ENCODE data around the gene TADA2B. TPM values are rescaled to one million over a fixed set of nuclear protein-coding genes. Genes with fewer than 3 reads are reported as not detected.

The TADA2B gene
- total and polyA plus RNA-seq, 4 experiments from 2014 or later = 2.8 to 49.0 (median 25.5) TPM

DNA sequence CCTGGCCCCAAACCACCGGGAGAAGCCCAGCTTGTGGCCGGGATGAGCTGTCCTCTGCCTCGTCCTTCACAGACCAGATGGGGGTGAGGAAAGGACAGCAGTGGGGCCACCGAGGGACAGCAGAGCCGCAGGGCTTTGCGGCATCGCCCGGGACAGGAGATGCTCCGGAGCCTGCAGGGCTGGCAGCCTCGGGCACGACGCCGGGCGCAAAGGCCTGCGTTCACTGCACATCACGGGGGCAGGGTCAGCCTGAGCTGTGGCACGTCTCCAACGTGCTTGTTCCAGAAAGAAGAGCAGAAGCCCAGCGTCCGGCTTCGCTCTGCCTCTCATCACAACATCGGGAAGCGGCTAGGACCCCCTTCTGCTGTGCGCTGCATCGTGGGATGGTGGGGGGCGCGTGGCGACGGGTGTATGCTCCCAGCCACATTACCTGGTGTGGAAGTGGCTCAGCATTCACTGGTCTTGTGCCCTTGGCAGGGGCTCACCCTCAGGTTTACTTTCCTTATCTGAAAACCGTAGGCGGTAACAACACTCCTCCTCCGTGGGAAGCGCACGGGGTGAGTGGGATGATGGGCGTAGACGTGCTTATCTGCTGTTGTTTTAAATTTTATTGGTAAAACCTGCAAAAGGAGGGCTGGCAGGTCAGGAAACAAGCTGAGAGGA is 7.4 kb downstream of the TADA2B start:
- peak overlapping the region in 1 of 7 donors; percentile 82 for H3K27ac Mint-ChIP-seq
- Histone ChIP-seq H3K4me1 (ENCODE audit: insufficient read depth, low read length) (peaks cover 45% of the 10 kb centered on the region), H3K9me3 (ENCODE audit: control insufficient read depth in 1 of 2, low read length in 2 of 2) (no peaks in the 10 kb centered on the region), H3K4me3 (ENCODE audit: low read length in 2 of 2) (no peak overlapping the region), H3K27ac (ENCODE audit: low read depth, low read length) (no peak overlapping the region), H3K36me3 (ENCODE audit: insufficient read depth, low read length) (peaks cover 20% of the 10 kb centered on the region), H3K27me3 (ENCODE audit: insufficient read depth, low read length) (no peaks in the 10 kb centered on the region)
- intact Hi-C loops (cut with micrococcal nuclease) = no loop called here
- H3K36me3 Mint-ChIP-seq = peaks cover 14 to 41% of the 10 kb centered on the region in 2 donors
- H3K27me3 Mint-ChIP-seq = no peaks in the 10 kb centered on the region
- POLR2A ChIA-PET (ENCODE audit: partially characterized antibody) = interaction anchor here (0.6 to 1.6 kb wide), 3 partner anchors 12 to 384 kb away, joined by 3 to 6 read pairs (median 5); partner anchors contain the start of gene GRPEL1
- no peaks in the 10 kb centered on the region for H3K9me3 Mint-ChIP-seq
- no peak for DNase-seq
- no peak overlapping the region for H3K4me3 Mint-ChIP-seq
- H3K4me1 Mint-ChIP-seq = peaks cover 33 to 81% (median 48%) of the 10 kb centered on the region in 4 donors
- CTCF ChIA-PET (ENCODE audit: partially characterized antibody) = interaction anchor here (11.3 kb wide), 1 partner anchor 17 kb away, joined by 76 read pairs; the partner anchor contains the start of gene GRPEL1

DNA sequence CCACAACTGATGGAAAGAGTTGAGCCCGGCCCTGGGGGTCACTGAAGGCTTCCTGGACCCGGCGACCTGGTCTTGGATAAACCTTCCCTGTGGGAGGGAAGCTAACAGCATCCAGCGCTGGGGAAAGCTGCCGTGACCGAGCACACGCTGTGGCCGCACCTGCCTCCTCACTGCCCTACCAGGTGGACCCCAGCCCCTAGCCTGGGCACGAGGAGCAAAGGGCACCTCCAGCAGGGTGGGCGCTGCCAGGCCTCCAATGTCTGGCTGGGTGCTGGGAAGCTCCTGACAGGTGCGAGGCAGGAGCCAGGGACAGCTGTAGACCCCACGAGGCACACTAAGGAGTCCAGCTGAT is 7.9 kb downstream of the TADA2B start:
- peaks cover 40% of the 10 kb centered on the region for H3K4me1 ChIP-seq (ENCODE audit: insufficient read depth, low read length)
- intact Hi-C loops (cut with micrococcal nuclease) = no loop called here
- Mint-ChIP-seq H3K36me3 (peaks cover 15 to 45% of the 10 kb centered on the region in 2 donors), H3K27ac (no peak overlapping the region), H3K27me3 (no peaks in the 10 kb centered on the region), H3K9me3 (no peaks in the 10 kb centered on the region), H3K4me1 (peaks cover 32 to 76% (median 43%) of the 10 kb centered on the region in 4 donors), H3K4me3 (no peak overlapping the region)
- H3K9me3 ChIP-seq (ENCODE audit: control insufficient read depth in 1 of 2, low read length in 2 of 2) = no peaks in the 10 kb centered on the region
- ChIA-PET CTCF (ENCODE audit: partially characterized antibody) (interaction anchor here (11.3 kb wide), 1 partner anchor 17 kb away, joined by 76 read pairs; the partner anchor contains the start of gene GRPEL1), POLR2A (ENCODE audit: partially characterized antibody) (interaction anchor here (0.6 to 1.6 kb wide), 2 partner anchors 11 to 385 kb away, joined by 3 to 5 read pairs; no protein-coding TSS in a partner anchor)
- H3K27me3 ChIP-seq (ENCODE audit: insufficient read depth, low read length) = no peaks in the 10 kb centered on the region
- H3K4me3 ChIP-seq (ENCODE audit: low read length in 2 of 2) = no peak overlapping the region
- peaks cover 25% of the 10 kb centered on the region for H3K36me3 ChIP-seq (ENCODE audit: insufficient read depth, low read length)
- H3K27ac ChIP-seq (ENCODE audit: low read depth, low read length) = no peak overlapping the region
- DNase-seq = no peak

DNA sequence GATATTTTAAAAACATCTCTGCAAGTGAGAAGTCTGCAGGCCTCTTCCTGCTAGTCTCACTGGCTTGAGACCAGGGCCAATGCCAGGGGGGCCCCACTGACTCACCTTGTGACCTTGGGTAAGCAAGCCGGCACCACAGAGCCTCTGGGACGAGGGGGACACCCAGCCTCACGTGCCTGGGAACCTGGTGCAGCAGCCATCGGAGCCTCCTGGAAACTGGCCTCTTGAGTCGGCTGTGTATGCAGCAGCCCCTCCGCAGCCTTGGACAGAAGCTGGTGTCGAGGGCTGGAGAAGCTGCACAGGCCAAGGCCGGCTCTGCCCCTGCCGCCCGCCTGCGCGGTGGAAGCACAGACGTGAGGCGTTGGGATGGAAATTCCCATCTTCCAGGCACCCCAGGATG is 8.7 kb downstream of the TADA2B start:
- Mint-ChIP-seq H3K9me3 (no peaks in the 10 kb centered on the region), H3K27ac (peak overlapping the region in 1 of 7 donors; percentile 23), H3K36me3 (peaks cover 18 to 43% of the 10 kb centered on the region in 2 donors), H3K4me1 (peaks cover 25 to 68% (median 36%) of the 10 kb centered on the region in 4 donors), H3K27me3 (no peaks in the 10 kb centered on the region), H3K4me3 (no peak overlapping the region)
- Histone ChIP-seq H3K36me3 (ENCODE audit: insufficient read depth, low read length) (peaks cover 32% of the 10 kb centered on the region), H3K9me3 (ENCODE audit: control insufficient read depth in 1 of 2, low read length in 2 of 2) (no peaks in the 10 kb centered on the region), H3K27ac (ENCODE audit: low read depth, low read length) (no peak overlapping the region), H3K27me3 (ENCODE audit: insufficient read depth, low read length) (no peaks in the 10 kb centered on the region), H3K4me3 (ENCODE audit: low read length in 2 of 2) (no peak overlapping the region), H3K4me1 (ENCODE audit: insufficient read depth, low read length) (peaks cover 33% of the 10 kb centered on the region)
- intact Hi-C loops (cut with micrococcal nuclease) = no loop called here
- no peak for DNase-seq
- ChIA-PET CTCF (ENCODE audit: partially characterized antibody) (interaction anchor here (11.3 kb wide), 1 partner anchor 16 kb away, joined by 76 read pairs; the partner anchor contains the start of gene GRPEL1), POLR2A (ENCODE audit: partially characterized antibody) (interaction anchor here (0.7 to 2.1 kb wide), 3 partner anchors 9 to 763 kb away, joined by 4 to 5 read pairs (median 5); partner anchors contain the start of genes GRPEL1 and TADA2B)

DNA sequence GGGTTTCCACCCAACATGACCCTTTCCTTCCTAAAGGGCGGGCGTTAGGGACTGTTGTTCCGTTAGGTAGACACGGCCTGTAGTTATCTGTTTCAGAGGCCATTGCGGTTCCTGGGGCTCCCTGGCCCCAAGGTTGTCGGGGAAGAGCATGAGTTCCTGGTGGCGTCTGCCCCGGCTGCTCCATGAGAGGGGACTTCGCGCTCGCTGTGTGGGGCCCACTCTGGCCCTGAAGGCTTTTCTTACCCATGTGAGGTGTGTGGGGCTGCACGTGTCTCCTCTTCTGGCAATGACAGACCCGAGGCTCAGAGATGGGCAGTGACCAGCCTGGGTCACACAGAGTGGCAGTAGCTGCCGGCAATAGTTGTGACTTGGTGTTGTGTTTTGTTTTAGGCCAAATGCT is 9.1 kb downstream of the TADA2B start:
- Histone ChIP-seq H3K9me3 (ENCODE audit: control insufficient read depth in 1 of 2, low read length in 2 of 2) (no peaks in the 10 kb centered on the region), H3K4me3 (ENCODE audit: low read length in 2 of 2) (no peak overlapping the region), H3K4me1 (ENCODE audit: insufficient read depth, low read length) (peaks cover 28% of the 10 kb centered on the region), H3K36me3 (ENCODE audit: insufficient read depth, low read length) (peaks cover 32% of the 10 kb centered on the region), H3K27ac (ENCODE audit: low read depth, low read length) (no peak overlapping the region), H3K27me3 (ENCODE audit: insufficient read depth, low read length) (no peaks in the 10 kb centered on the region)
- Mint-ChIP-seq H3K4me1 (peaks cover 21 to 64% (median 32%) of the 10 kb centered on the region in 4 donors), H3K27ac (peak overlapping the region in 2 of 7 donors; percentile 23 to 48), H3K4me3 (peak overlapping the region in 1 of 8 donors; percentile 29), H3K36me3 (peaks cover 18 to 40% of the 10 kb centered on the region in 2 donors), H3K27me3 (no peaks in the 10 kb centered on the region), H3K9me3 (no peaks in the 10 kb centered on the region)
- no peak for DNase-seq
- POLR2A ChIA-PET (ENCODE audit: partially characterized antibody) = interaction anchor here (1.0 to 2.1 kb wide), 2 partner anchors 9 to 15 kb away, joined by 4 to 5 read pairs; partner anchors contain the start of genes GRPEL1 and TADA2B
- CTCF ChIA-PET (ENCODE audit: partially characterized antibody) = interaction anchor here (1.0 to 11.3 kb wide), 2 partner anchors 9 to 16 kb away, joined by 3 to 76 read pairs; partner anchors contain the start of genes GRPEL1 and TADA2B
- intact Hi-C loops (cut with micrococcal nuclease) = no loop called here

DNA sequence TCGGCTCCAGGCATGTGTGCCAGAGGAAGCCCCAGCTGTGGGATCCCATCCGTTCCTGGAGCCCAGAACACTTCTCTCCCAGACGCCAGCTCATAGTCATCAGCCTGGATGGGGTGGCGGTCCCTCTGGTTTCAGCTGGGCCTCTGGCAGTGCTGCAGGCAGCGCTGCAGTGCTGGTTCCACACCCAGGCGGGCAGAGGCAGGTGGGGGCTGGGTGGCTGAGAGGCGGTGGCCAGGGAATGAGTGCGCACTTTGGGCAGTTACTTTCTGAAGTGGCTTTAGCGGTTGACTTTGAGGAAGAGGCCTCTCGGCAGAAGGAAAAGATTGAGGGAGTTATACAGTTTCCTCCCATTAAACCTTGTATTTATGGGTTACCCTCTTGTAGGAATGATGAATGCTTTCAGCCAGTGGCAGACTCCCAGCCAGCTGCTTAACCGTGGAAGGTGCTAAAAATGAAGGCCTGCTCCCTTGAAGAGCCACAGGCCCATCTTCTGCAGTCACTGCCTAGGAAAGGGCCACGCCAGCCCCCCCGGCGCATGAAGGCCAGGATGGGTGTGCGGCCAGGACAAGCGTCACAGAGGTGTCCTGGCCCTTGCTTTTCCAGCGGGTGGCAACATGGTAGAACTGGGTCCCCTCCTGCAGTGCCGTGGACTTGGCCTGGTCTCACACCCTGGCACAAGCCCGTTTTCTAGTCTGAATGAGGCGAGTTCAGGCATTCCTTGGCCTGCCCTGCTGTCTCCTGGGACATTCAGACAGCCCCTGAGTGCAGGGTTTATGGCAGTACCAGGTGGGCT is 9.9 kb downstream of the TADA2B start:
- ChIA-PET POLR2A (ENCODE audit: partially characterized antibody) (interaction anchor here (1.0 to 2.1 kb wide), 2 partner anchors 10 to 15 kb away, joined by 4 to 5 read pairs; partner anchors contain the start of genes GRPEL1 and TADA2B), CTCF (ENCODE audit: partially characterized antibody) (interaction anchor here (1.0 to 11.3 kb wide), 2 partner anchors 10 to 15 kb away, joined by 3 to 76 read pairs; partner anchors contain the start of genes GRPEL1 and TADA2B)
- Mint-ChIP-seq H3K4me1 (peaks cover 18 to 56% (median 29%) of the 10 kb centered on the region in 4 donors), H3K9me3 (no peaks in the 10 kb centered on the region), H3K27me3 (no peaks in the 10 kb centered on the region), H3K27ac (peak overlapping the region in 4 of 7 donors; percentile 30 to 62 (median 52)), H3K36me3 (peaks cover 18 to 43% of the 10 kb centered on the region in 2 donors), H3K4me3 (peak overlapping the region in 2 of 8 donors; percentile 33 to 45)
- peak in 2 of 5 donors; percentile 18 to 35 for DNase-seq
- peaks cover 20% of the 10 kb centered on the region for H3K4me1 ChIP-seq (ENCODE audit: insufficient read depth, low read length)
- H3K27me3 ChIP-seq (ENCODE audit: insufficient read depth, low read length) = no peaks in the 10 kb centered on the region
- H3K4me3 ChIP-seq (ENCODE audit: low read length in 2 of 2) = no peak overlapping the region
- H3K36me3 ChIP-seq (ENCODE audit: insufficient read depth, low read length) = peaks cover 32% of the 10 kb centered on the region
- no peaks in the 10 kb centered on the region for H3K9me3 ChIP-seq (ENCODE audit: control insufficient read depth in 1 of 2, low read length in 2 of 2)
- intact Hi-C loops (cut with micrococcal nuclease) = no loop called here
- no peak overlapping the region for H3K27ac ChIP-seq (ENCODE audit: low read depth, low read length)

DNA sequence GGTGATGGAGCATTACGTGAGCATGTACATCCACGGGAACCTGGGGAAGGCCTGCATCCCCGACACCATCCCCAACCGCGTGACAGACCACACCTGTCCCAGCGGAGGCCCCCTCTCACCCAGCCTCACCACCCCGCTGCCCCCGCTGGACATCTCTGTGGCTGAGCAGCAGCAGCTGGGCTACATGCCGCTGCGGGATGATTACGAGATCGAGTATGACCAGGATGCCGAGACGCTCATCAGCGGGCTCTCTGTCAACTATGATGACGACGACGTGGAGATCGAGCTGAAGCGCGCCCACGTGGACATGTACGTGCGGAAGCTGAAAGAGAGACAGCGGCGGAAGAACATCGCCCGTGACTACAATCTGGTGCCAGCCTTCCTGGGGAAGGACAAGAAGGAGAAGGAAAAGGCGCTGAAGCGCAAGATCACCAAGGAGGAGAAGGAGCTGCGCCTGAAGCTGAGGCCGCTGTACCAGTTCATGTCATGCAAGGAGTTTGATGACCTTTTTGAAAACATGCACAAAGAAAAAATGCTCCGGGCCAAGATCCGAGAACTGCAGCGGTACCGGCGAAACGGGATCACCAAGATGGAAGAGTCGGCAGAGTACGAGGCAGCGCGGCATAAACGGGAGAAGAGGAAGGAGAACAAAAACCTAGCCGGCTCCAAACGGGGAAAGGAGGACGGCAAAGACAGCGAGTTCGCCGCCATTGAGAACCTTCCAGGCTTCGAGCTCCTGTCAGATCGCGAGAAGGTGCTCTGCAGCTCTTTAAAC is 11.1 kb downstream of the TADA2B start:
- H3K27ac ChIP-seq (ENCODE audit: low read depth, low read length) = no peak overlapping the region
- Mint-ChIP-seq H3K4me3 (no peak overlapping the region), H3K27me3 (no peaks in the 10 kb centered on the region), H3K36me3 (peaks cover 18 to 46% of the 10 kb centered on the region in 2 donors), H3K27ac (peak overlapping the region in 6 of 7 donors; percentile 27 to 90 (median 60)), H3K9me3 (no peaks in the 10 kb centered on the region), H3K4me1 (peaks cover 14 to 44% (median 22%) of the 10 kb centered on the region in 4 donors)
- H3K27me3 ChIP-seq (ENCODE audit: insufficient read depth, low read length) = no peaks in the 10 kb centered on the region
- no peak overlapping the region for H3K4me3 ChIP-seq (ENCODE audit: low read length in 2 of 2)
- intact Hi-C loops (cut with micrococcal nuclease) = no loop called here
- no peaks in the 10 kb centered on the region for H3K9me3 ChIP-seq (ENCODE audit: control insufficient read depth in 1 of 2, low read length in 2 of 2)
- CTCF ChIA-PET (ENCODE audit: partially characterized antibody) = interaction anchor here (1.8 to 11.3 kb wide), 2 partner anchors 12 to 14 kb away, joined by 5 to 76 read pairs; partner anchors contain the start of genes GRPEL1 and TADA2B
- H3K36me3 ChIP-seq (ENCODE audit: insufficient read depth, low read length) = peaks cover 42% of the 10 kb centered on the region
- peaks cover 15% of the 10 kb centered on the region for H3K4me1 ChIP-seq (ENCODE audit: insufficient read depth, low read length)
- POLR2A ChIA-PET (ENCODE audit: partially characterized antibody) = interaction anchor here (0.7 to 3.6 kb wide), 4 partner anchors 11 to 68 kb away, joined by 3 to 15 read pairs (median 4); partner anchors contain the start of genes GRPEL1 and TADA2B
- DNase-seq = no peak

Data from CD4-positive, alpha-beta memory T cell (primary cell).